Breast epithelium (tissue), 4 donors: Measurements from ENCODE around the gene KIF1A. TPM values are rescaled to one million over a fixed set of nuclear protein-coding genes. Genes with fewer than 3 reads are reported as not detected.

Source experiments
- DNase-seq, 2 donors: peaks; one replicate each; pipeline ENCODE4 v3.0.0-alpha.2; 2019; ENCODE audit warnings: low spot score in 2 of 2
- H3K27ac ChIP-seq, 2 donors: fragments of 200-600 bp; sonication (generic) in 1 of 2; one replicate each; pipeline ENCODE4 v1.5.1; 2016 to 2019; ENCODE audit warnings: mild to moderate bottlenecking in 1 of 2
- H3K27me3 ChIP-seq, 2 donors: fragments of 200-600 bp; sonication (generic) in 1 of 2; one replicate each; pipeline versions ENCODE4 v1.5.1 to v1.6.0; 2017 to 2019; ENCODE audit warnings: control low read depth in 1 of 2, mild to moderate bottlenecking in 1 of 2
- H3K36me3 ChIP-seq: fragments of 200-600 bp; one replicate; pipeline ENCODE4 v1.5.1; 2019
- H3K4me1 ChIP-seq, 2 donors: fragments of 200-600 bp; sonication (generic); one replicate each; pipeline ENCODE4 v1.5.1; 2016 to 2019; ENCODE audit warnings: control low read depth in 1 of 2
- H3K4me3 ChIP-seq, 3 donors: fragments of 200-600 bp; sonication (generic); 1 replicate in 2 of 3; 2 replicates in 1 of 3; pipeline ENCODE4 v1.5.1; 2016 to 2019; ENCODE audit warnings: mild to moderate bottlenecking in 3 of 3, moderate library complexity in 2 of 3
- H3K9me3 ChIP-seq, 2 donors: fragments of 200-600 bp; sonication (generic) in 1 of 2; one replicate each; pipeline ENCODE4 v1.5.1; 2016 to 2019; ENCODE audit warnings: control low read depth in 1 of 2
- POLR2A ChIP-seq: fragments of 450-650 bp; IDR thresholded peaks from one replicate; pipeline ENCODE4 v1.6.1; 2016; ENCODE audit warnings: antibody characterized with exemption, mild to moderate bottlenecking, moderate library complexity
- POLR2AphosphoS5 ChIP-seq, 3 donors: sonication (generic); formaldehyde crosslinking; IDR thresholded peaks; one replicate each; pipeline ENCODE4 v1.6.1; 2017; ENCODE audit warnings: antibody characterized with exemption in 3 of 3
- intact Hi-C: fragments of 100-400 bp; cut with DNase I; formaldehyde crosslinking; loops from one replicate; pipeline ENCODE4 v1.15.1; 2023; ENCODE audit warnings: low total_unique reads
- total RNA-seq, 3 donors: library from RNA; depleted of rRNA; stranded (reverse); fragments of >200 nt; gene quantifications; one replicate each; pipeline ENCODE4 v1.1.0, GENCODE V29; 2016
- TF ChIP-seq, protein P1 (sequence below), 3 donors: fragments of 450-650 bp; IDR thresholded peaks; one replicate each; pipeline ENCODE4 v1.5.1; 2016 to 2017; ENCODE audit warnings: antibody characterized with exemption in 3 of 3, mild to moderate bottlenecking in 3 of 3, moderate library complexity in 3 of 3

Gene KIF1A, protein sequence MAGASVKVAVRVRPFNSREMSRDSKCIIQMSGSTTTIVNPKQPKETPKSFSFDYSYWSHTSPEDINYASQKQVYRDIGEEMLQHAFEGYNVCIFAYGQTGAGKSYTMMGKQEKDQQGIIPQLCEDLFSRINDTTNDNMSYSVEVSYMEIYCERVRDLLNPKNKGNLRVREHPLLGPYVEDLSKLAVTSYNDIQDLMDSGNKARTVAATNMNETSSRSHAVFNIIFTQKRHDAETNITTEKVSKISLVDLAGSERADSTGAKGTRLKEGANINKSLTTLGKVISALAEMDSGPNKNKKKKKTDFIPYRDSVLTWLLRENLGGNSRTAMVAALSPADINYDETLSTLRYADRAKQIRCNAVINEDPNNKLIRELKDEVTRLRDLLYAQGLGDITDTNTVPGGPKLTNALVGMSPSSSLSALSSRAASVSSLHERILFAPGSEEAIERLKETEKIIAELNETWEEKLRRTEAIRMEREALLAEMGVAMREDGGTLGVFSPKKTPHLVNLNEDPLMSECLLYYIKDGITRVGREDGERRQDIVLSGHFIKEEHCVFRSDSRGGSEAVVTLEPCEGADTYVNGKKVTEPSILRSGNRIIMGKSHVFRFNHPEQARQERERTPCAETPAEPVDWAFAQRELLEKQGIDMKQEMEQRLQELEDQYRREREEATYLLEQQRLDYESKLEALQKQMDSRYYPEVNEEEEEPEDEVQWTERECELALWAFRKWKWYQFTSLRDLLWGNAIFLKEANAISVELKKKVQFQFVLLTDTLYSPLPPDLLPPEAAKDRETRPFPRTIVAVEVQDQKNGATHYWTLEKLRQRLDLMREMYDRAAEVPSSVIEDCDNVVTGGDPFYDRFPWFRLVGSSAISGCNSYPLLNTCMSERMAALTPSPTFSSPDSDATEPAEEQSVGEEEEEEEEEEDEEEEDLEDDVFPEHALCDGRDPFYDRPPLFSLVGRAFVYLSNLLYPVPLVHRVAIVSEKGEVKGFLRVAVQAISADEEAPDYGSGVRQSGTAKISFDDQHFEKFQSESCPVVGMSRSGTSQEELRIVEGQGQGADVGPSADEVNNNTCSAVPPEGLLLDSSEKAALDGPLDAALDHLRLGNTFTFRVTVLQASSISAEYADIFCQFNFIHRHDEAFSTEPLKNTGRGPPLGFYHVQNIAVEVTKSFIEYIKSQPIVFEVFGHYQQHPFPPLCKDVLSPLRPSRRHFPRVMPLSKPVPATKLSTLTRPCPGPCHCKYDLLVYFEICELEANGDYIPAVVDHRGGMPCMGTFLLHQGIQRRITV (N-terminal part only)
- under 1 TPM in 2 of 3 donors, not detected in 1; under 0.01 to 0.29 TPM for total RNA-seq

DNA sequence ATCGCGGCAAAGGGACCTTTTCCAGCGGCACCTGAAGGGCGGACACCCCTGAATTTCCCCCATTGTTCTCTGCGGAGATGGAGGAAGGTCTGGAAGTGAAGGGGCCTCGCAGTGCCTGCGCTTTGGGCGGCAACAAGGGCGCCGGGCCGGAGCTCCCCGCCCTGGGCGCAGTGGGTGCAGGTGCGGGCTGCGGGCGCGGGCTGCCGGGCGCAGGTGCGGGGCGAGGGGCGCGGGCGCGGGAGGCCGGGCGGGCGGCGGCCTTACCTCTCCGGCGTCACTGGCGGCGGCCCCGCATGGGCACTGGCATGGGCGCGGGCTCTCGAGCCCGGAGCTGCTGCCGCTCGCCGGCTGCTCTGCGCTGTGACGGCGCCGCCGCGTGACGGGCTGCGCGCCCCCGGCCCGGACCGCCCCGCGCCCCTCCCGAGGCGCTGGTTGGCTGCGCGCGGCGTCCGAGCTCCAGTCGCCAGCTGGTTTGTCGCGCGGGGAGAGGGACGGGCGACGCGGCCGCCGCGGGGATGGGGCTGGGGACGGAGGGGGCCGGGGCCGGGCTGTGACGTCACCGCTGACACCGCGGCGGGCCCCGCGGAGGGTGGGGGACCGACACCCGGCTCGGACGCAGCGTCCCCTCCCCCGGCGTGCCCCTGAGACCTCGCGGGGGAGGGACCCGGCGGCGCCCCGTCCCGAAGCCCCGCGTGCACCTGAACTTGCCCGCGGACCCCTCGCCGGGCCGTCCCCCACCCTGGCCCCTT lies at the start of gene KIF1A:
KIF1A (minus strand) TSS at position 362 of the 749 bp plus-strand sequence. CDS start 22,467 bp downstream, outside the sequence.
- peaks cover 14 to 67% of the 10 kb centered on the region in 2 donors for H3K27me3 ChIP-seq
- no peaks in the 10 kb centered on the region for H3K36me3 ChIP-seq
- intact Hi-C loops, result no loop called here
- H3K9me3 ChIP-seq, result peaks cover 3 to 6% of the 10 kb centered on the region in 2 donors
- H3K4me3 ChIP-seq, result peak within 1 kb of the TSS in 2 of 3 donors; percentile 43 to 66
- H3K27ac ChIP-seq, result no peak within 1 kb of the TSS
- TF ChIP-seq POLR2A, result no peak
- TF ChIP-seq POLR2AphosphoS5 (IDR thresholded peaks at IDR 0.05), result no peak
- TF ChIP-seq, protein P1, sequence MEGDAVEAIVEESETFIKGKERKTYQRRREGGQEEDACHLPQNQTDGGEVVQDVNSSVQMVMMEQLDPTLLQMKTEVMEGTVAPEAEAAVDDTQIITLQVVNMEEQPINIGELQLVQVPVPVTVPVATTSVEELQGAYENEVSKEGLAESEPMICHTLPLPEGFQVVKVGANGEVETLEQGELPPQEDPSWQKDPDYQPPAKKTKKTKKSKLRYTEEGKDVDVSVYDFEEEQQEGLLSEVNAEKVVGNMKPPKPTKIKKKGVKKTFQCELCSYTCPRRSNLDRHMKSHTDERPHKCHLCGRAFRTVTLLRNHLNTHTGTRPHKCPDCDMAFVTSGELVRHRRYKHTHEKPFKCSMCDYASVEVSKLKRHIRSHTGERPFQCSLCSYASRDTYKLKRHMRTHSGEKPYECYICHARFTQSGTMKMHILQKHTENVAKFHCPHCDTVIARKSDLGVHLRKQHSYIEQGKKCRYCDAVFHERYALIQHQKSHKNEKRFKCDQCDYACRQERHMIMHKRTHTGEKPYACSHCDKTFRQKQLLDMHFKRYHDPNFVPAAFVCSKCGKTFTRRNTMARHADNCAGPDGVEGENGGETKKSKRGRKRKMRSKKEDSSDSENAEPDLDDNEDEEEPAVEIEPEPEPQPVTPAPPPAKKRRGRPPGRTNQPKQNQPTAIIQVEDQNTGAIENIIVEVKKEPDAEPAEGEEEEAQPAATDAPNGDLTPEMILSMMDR (IDR thresholded peaks at IDR 0.05), result no peak
- H3K4me1 ChIP-seq, result peaks cover 0 to 12% of the 10 kb centered on the region in 2 donors
- DNase-seq, result no peak

DNA sequence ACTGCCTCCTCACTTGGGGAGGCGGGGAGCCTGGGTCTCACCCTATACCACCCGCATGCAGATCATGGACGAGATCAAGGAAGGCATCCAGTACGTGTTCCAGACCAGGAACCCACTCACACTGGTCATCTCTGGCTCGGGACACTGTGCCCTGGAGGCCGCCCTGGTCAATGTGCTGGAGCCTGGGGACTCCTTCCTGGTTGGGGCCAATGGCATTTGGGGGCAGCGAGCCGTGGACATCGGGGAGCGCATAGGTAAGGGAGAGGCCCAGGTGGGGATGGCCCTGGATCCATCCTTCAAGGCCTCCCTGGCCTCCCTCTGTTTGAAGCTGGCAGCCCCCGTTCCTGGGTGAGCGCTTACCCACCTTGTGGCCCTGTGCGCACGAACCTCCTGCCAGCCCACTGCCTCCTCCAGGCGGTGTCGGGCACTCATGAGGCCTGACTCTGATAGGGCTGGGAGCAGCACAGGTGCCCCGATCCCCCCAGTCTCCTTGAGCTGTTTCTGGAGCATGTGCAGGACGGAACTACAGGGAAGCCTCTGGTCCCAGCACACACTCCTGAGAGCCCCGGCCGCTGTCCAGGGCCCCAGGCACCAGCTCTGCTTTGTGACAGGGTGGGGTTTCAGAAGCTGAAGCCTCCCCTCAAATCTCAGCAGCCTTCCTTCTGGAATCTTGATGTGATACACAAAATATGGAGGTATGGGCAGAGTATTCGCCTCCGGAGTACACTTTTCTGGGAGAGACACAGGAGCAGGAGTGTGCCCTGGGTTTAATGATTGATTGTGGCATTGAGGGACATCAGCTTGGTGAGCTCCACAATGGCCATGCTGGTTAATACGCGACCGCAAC lies 49.3 kb upstream of the KIF1A start:
- Histone ChIP-seq H3K27me3 (no peaks in the 10 kb centered on the region), H3K9me3 (no peaks in the 10 kb centered on the region), H3K4me1 (no peaks in the 10 kb centered on the region), H3K27ac (no peak overlapping the region), H3K4me3 (no peak overlapping the region), H3K36me3 (no peaks in the 10 kb centered on the region)
- intact Hi-C loops, result no loop called here
- DNase-seq, result peak in 1 of 2 donors; percentile 37
- TF ChIP-seq, protein P1 (IDR thresholded peaks at IDR 0.05), result no peak
- TF ChIP-seq POLR2AphosphoS5 (IDR thresholded peaks at IDR 0.05) (no peak), POLR2A (no peak)

DNA sequence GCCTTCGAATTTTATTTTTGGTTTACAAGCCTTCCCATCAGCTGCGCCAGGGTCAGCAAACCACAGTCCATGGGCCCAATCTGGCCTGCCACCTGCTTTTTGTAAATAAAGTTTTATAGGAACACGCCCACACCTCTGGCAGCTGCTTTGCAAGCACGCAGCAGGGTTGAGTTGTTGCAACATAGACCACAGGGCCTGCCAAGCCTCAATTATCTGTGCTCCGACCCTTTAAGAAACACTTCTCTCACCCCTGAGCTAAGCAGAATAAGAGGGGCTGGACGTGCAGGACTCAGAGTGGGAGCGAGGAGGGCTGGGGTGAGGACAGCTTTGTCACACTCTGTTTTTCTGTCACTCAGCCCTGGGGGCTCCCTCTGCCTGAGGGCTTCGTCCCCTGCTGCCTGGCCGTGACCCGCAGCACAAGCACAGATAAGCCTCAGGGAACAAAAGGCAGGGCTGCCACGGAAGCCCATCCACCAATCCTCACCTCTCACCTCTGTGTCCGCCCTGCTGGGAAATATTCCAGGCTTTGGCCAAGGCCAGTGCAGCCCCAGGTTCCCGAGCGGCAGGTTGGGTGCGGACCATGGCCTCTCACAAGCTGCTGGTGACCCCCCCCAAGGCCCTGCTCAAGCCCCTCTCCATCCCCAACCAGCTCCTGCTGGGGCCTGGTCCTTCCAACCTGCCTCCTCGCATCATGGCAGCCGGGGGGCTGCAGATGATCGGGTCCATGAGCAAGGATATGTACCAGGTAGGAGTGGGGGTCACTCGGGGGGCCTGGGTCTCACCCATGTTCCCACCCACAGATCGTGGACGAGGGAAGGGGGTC lies 48.5 kb upstream of the KIF1A start, which contains the start of gene AGXT:
AGXT (plus strand) TSS at position 539 of the 823 bp plus-strand sequence; CDS start at position 581, 42 bp downstream.
- intact Hi-C loops, result no loop called here
- no peak within 1 kb of the TSS for H3K27ac ChIP-seq

More for the DNA sequence above, 48.5 kb upstream of the KIF1A start, which contains the start of gene AGXT:
- TF ChIP-seq POLR2A, result no peak
- TF ChIP-seq POLR2AphosphoS5 (IDR thresholded peaks at IDR 0.05), result no peak
- TF ChIP-seq, protein P1 (IDR thresholded peaks at IDR 0.05), result no peak
- H3K36me3 ChIP-seq, result no peaks in the 10 kb centered on the region
- DNase-seq, result peak in 1 of 2 donors; percentile 47
- no peaks in the 10 kb centered on the region for H3K27me3 ChIP-seq
- H3K4me1 ChIP-seq, result no peaks in the 10 kb centered on the region
- H3K4me3 ChIP-seq, result no peak within 1 kb of the TSS
- H3K9me3 ChIP-seq, result no peaks in the 10 kb centered on the region
